ENCODE data around the gene SMYD3.

The SMYD3 gene

GRCh38 chr1:246020211-246020954, 486.7 kb downstream of the SMYD3 start:
- no peak for DNase-seq (ENCODE audit: low spot score)

DNA sequence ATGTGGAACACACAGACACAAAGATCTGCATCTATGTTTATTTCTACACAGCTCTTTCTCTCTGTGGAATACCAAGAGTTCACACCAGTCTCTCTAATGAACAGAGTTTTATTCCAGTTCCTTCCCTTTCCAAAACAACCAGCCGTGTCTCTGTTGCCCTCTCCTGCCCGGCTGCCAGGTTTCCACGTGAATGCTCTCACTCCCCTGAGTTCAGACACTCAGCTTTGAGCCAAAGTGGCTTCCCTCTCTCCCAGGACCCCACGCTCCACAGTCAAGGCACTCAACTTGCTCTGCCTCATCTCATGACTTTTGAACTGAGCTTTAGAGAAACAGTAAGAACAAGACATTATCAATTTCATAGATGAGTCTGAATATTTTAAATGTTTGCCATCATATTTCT, 488.9 kb downstream of the SMYD3 start:
- DNase-seq (ENCODE audit: low spot score): no peak

DNA sequence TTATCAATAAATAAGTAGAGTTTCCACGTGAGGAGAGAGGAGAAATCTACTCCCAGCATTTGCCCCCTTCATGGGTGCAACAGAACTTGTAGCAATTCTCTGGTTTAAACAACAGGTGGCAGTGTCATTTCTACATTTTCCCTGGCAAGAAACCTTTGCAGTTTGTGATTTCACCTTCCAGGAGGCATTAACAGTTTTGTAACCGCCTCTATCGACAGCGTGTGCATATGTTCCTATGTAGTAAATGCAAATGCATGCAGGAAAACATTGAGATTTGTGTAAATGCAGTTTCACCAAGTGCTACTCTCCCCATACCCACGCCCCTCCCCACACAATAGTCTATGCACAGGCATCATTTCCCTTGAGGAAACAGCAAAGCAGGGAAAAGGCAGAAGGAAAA, 494.7 kb downstream of the SMYD3 start:
- DNase-seq (ENCODE audit: low spot score): peak; percentile 32

- no peak for DNase-seq (ENCODE audit: low spot score)
Observed at GRCh38 chr1:246010386-246010785, 496.7 kb downstream of the SMYD3 start.

GRCh38 chr1:246008363-246008831, 498.7 kb downstream of the SMYD3 start:
- peak; percentile 73 for DNase-seq (ENCODE audit: low spot score)

DNA sequence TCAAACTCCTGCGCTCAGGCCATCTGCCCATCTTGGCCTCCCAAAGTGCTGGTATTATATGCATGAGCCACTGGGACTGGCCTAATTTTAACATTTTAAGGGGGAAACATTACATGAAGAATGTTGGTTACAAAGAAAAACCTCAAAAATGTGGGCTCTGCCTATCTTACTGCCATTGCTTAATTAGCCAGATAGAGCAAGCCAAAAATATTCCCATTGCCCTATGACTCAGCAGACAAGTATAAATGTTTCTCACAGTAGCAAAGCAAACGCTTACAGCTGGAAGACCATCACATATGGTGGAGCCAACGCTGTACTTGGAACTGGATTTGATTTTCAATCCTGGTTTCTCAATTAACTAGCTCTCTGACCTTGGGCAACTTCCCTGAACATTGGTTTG, 502.0 kb downstream of the SMYD3 start:
- peak; percentile 17 for DNase-seq (ENCODE audit: low spot score)

DNA sequence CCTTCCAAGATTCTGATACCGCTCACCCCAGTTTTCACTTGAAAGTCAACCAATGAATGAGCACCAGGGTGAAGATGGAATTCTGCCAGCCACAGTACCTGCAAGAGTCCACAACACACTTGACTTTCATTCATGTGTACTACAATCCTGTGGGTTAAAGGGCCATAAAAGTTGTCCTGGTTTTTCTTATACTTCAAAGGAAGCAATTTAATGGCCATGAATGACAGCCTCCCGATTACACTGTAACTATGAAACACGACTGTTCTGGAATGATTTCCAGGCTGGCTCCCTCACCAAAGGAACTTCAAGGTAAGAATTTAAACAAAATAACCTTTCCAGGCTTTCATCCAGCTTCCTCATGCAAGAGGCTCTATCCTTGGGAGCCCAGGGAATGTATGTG, 502.8 kb downstream of the SMYD3 start:
- no peak for DNase-seq (ENCODE audit: low spot score)

DNA sequence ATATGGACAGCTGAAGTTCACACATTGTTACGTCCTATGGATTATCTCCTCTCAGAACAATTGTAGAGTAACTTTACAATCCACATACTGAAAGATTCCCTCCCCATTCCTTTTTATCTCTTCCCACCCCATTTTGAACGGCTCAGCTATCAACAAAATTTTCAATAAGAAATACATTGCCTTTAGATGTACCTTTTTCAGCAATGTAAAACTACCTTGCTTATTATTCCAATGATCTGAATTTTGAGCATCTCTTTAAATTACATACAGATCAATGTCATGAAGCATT, 503.7 kb downstream of the SMYD3 start:
- DNase-seq (ENCODE audit: low spot score): no peak

DNA sequence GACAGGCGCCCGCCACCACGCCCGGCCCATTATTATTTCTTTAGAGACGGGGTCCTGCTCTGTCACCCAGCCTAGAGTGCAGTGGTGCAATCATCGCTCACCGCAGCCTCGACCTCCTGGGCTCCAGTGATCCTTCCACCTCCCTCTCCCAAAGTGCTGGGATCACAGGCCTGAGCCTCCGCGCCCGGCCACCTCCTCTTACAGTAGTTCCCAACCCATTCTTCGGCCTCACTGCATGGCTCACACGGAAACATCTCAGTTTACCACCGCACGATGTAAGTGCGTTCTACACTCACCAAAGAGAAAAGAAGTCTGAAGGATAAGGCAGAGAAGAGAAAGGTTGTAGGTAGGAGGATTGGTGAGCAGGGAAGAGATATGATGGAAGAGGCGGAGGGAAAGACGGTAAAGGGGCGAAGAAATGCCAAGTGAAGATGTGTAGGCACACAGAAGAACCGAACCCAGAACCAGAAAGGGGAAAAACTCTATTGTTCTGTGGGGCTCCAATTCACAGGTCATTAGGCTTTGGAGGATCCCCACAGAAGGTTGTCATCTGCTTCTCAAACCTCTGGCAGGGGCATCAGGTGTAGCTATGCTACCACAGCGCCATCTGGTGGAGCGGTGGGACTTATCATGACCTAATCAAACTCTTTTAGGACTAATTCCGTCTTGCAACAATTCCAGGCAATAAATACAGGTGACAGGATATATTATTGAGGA, 504.2 kb downstream of the SMYD3 start:
- DNase-seq (ENCODE audit: low spot score): peak; percentile 91

DNA sequence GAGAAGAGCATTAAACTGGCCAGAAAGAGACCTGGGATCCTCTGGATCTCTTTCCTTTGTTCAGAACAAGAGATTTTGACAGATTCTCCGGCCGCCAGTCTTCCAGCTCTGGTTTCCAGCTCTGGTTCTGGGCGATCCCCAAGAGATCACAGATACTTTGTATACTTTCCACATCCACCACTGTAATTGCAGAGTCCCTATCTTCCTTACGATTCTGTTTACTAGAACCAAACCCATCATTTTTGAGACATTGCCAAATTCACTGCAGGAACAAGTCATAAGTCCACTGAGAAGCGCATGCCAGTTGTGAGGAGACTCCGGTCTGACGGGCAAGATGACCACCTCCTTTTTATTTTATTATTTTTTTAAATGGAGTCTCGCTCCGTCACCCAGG, 505.2 kb downstream of the SMYD3 start:
- DNase-seq (ENCODE audit: low spot score): no peak

DNA sequence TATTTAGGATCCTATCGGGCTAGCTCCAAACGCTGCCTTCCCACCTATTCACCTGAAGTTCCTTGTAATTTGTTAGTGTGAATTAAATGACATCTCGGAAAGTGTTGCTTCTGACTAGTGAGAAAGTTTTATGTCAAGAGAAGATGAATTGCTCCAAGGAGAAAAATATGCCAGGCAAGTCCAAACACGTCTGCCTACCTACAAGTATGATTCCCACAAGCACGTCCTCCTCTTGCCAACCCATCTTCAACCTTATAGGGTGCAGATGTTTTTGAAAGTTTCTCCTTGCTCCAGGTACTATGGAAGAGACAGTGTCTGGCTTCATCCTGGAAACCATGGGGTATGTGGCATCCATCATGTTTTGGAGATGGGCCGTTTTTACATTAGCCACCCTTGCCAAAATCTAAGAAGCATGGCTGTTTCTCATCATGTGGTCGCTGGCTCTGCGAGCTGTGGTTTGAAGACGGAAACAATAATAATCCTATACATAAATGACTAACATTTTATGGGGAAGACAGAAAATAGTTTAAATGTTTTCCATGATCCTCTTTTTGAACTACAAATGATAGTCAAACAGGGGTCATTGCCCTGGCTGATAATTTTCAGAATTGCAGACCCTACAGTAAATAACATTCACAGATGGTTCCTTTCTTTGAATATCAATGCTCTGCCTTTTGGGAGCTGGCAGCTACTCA, 505.8 kb downstream of the SMYD3 start:
- DNase-seq (ENCODE audit: low spot score): no peak

GRCh38 chr1:246000638-246001015, 506.5 kb downstream of the SMYD3 start:
- no peak for DNase-seq (ENCODE audit: low spot score)

DNA sequence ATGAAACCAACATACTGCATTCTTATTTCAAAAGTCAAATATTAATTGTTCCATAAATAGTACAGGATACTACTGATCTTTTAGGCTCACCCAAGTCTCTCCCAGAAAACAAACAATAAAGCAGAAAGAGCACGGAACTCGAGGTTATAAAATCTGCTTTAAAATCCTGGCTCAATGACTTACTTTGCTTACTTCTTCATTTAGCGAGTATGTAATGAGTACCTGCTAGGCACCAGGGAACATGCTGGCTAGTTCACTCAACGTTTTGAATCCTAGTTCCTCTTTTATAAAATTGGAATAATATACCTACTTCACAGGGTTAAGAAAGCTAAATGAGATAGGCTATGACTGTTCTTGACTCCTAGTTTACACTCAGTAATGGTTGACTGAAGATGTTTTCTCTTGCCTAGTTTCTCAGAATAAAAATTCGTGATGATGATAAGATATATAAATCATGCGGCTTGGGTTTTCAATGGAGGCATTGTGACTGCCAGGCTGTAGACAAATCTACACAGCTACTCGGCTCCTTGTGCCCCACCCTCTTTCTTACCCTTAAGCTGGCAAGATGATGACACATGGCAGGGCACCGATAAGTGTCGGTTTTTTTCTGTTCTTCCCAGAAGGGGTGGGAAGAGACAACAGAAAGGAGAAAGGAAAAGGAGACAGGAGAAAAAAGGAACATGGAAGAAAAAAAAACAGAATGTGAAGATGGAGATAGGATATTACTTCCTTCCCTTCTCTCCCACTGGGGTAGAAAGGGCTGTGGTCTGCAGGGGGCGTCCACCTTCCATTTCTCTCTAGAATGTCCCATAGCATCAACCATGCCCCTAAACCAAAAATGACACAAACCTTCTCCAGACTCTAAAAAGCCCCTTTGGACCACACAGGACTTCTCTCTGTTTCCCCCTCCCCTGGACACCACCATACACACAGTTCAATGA, 507.1 kb downstream of the SMYD3 start:
- DNase-seq (ENCODE audit: low spot score): no peak

DNA sequence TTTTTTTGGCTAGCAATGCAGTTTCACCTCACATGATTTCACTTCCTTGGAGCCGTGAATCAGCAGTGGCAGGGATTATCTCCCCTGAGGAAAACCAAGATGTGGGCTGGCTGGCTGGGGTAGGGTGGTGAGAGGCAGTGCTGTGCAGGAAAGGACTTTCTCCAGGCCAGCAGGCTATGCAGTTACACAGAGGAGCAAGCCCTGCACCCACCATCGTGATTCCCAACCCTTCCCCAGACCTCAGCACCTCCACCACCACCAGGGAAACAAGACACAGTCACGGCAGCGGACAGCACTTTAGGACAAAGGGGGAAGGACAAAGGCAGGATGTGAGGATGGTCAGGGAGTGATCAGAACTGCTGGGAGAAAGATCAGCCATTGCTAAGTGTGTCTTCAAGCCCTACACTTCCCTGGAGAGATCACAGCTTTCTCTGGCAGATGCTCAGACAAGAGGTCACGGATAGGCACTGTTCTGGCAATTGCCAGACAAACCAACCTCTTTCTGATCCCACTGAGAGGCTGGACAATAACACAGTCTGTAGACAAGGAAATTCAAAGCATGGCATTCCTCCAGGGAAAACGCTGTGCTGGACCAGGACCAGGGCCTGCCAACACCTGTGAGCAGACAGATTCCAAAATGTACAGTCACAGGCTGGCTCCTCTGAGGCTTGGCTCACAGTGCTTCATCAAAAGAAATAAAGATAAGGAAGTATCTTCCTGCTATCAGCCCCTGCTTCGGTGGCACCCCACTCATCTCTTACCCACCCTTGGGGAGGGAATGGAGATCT, 509.4 kb downstream of the SMYD3 start:
- DNase-seq (ENCODE audit: low spot score): no peak

- DNase-seq (ENCODE audit: low spot score): no peak
Observed at GRCh38 chr1:245996811-245997210, 510.3 kb downstream of the SMYD3 start.

- no peak for DNase-seq (ENCODE audit: low spot score)
Observed at GRCh38 chr1:245995474-245995873, 511.6 kb downstream of the SMYD3 start.

DNA sequence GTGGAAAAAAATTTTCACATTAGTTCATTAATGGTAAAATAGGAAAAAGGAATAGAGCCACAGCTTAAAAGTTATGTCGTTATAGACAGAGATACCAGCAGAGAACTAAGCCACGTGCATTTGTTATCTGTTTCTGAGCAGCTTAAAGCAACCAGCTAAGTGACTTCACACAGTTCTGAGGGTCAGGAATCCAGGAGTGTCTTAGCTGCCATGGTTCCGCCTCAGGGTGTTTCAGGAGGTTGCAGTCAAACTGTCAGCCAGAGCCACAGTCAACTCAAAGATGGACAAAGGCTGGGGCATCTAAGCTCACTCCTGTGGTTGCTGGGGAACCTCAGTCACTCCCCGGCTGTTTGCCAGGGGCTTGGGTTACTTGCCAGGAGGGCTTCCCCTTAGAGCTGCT, 515.8 kb downstream of the SMYD3 start:
- no peak for DNase-seq (ENCODE audit: low spot score)

DNA sequence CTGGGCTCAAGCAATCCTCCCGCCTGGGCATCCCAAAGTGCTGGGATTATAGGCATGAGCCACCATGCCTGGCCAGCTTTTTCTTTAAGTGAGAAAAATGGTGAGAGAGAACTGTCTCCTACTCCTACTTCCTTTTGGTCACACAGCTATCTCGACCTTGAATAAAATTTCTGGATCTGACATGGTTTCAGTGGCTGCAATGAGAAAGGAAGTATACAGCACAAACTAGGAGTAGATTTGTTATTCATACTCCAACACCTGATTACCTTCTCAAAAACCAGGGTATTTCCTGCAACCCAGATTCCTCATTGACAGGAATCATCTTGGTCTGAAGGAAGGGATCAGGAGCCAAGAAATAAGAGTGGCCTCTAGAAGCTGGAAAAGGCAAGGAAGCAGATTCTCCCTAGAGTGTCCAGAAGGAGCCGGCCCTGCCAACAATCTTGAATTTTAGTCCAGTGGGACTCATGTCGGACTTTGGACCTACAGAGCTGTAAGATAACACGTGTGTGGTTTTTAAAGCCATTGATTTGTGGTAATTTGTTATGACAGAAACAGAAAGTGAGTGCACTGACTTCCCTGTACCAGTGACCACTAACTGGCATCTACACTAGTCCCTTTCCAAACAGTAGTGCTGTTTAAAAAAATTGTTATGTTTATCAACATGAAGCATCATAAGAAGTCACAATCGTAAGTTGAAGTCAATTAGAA, 516.6 kb downstream of the SMYD3 start:
- no peak for DNase-seq (ENCODE audit: low spot score)

DNA sequence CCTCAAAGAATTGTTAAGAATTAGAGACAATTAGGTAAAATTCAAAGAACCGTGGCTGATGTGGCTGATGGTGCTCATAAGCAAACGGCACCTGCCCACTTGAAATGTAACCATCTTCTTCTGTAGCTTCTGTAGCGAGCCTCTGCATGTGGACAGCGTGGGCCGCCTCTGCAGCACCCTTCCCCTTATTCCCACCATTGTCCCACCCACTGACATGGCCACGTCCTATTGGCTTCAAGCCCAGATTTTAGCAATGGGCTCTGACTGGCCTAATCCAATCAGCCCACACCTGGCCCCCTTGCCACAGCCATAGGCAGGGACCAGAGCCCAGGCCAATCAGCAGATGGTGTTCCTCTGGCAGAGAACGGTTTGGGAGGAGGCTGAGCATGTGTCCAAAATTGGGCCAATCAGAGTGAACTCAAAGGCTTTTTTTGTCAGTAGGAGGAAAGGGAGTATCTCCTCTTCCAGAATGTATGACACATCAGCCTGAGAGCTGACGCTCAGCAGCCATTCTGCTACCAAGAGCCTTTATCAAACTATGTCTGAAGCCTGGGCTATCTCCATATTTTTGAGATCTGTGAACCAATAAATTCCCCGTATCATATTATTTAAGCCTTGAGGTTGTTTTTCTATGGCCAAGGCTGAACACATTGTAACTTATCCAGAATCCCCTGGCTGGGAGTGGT, 518.5 kb downstream of the SMYD3 start:
- no peak for DNase-seq (ENCODE audit: low spot score)

- no peak for DNase-seq (ENCODE audit: low spot score)
Observed at GRCh38 chr1:245987997-245988392, 519.1 kb downstream of the SMYD3 start.

Data from Ammon's horn (tissue), 1 donor.